ENCODE measurements around the gene OR2A42. TPM values are rescaled to one million over a fixed set of nuclear protein-coding genes. Genes with fewer than 3 reads are reported as not detected.
"Not testable (repeated sequence)": the region's sequence is repeated elsewhere in the genome, so short reads cannot be mapped to it uniquely, and the experiment has no call there.

Gene OR2A42
- total and polyA plus RNA-seq, 4 donors = 0.03 to 1.3 (median 0.50) TPM; not detected in 1

- H3K9me3 ChIP-seq (ENCODE audit: control insufficient read depth, low read length); intact Hi-C loops (cut with DNase I); H3K27ac ChIP-seq (ENCODE audit: low read depth in 1 of 2, low read length in 2 of 2); H3K4me1 ChIP-seq (ENCODE audit: control insufficient read depth in 1 of 2, insufficient read depth in 2 of 2, low read length in 2 of 2); H3K27me3 ChIP-seq (ENCODE audit: control insufficient read depth in 1 of 2, insufficient read depth in 2 of 2, low read length in 1 of 2); H3K4me3 ChIP-seq (ENCODE audit: low read length in 2 of 2); DNase-seq; ATAC-seq (ENCODE audit: low FRiP score); H3K36me3 ChIP-seq (ENCODE audit: control insufficient read depth in 1 of 2, insufficient read depth in 2 of 2, low read length in 1 of 2): not testable (repeated sequence)
- WGBS, 2 donors = 88 to 93% methylated on average over 1 of the region's 1 CpG
Measured at GRCh38 chr7:144233039-144233438, 6.4 kb downstream of the OR2A42 start.

- H3K4me1 ChIP-seq (ENCODE audit: control insufficient read depth in 1 of 2, insufficient read depth in 2 of 2, low read length in 2 of 2); H3K9me3 ChIP-seq (ENCODE audit: control insufficient read depth, low read length); intact Hi-C loops (cut with DNase I); H3K4me3 ChIP-seq (ENCODE audit: low read length in 2 of 2); H3K27ac ChIP-seq (ENCODE audit: low read depth in 1 of 2, low read length in 2 of 2); DNase-seq; H3K27me3 ChIP-seq (ENCODE audit: control insufficient read depth in 1 of 2, insufficient read depth in 2 of 2, low read length in 1 of 2); H3K36me3 ChIP-seq (ENCODE audit: control insufficient read depth in 1 of 2, insufficient read depth in 2 of 2, low read length in 1 of 2); ATAC-seq (ENCODE audit: low FRiP score): not testable (repeated sequence)
- no CpG with 5 or more reads among the region's 2 CpGs for WGBS, 2 donors
Measured at GRCh38 chr7:144231027-144231426, 8.4 kb downstream of the OR2A42 start.

- ATAC-seq (ENCODE audit: low FRiP score) (peak; percentile 65), DNase-seq (peak in 1 of 2 donors; percentile 65)
- H3K36me3 ChIP-seq (ENCODE audit: control insufficient read depth in 1 of 2, insufficient read depth in 2 of 2, low read length in 1 of 2); H3K27me3 ChIP-seq (ENCODE audit: control insufficient read depth in 1 of 2, insufficient read depth in 2 of 2, low read length in 1 of 2); intact Hi-C loops (cut with DNase I); H3K4me3 ChIP-seq (ENCODE audit: low read length in 2 of 2); H3K4me1 ChIP-seq (ENCODE audit: control insufficient read depth in 1 of 2, insufficient read depth in 2 of 2, low read length in 2 of 2); H3K9me3 ChIP-seq (ENCODE audit: control insufficient read depth, low read length); H3K27ac ChIP-seq (ENCODE audit: low read depth in 1 of 2, low read length in 2 of 2): not testable (repeated sequence)
- 94 to 95% methylated on average over 1 of the region's 3 CpGs for WGBS, 2 donors
Measured at GRCh38 chr7:144228810-144229209, 10.6 kb downstream of the OR2A42 start.

GRCh38 chr7:144226866-144227265 is 12.5 kb downstream of the OR2A42 start:
- H3K9me3 ChIP-seq (ENCODE audit: control insufficient read depth, low read length); intact Hi-C loops (cut with DNase I); H3K4me1 ChIP-seq (ENCODE audit: control insufficient read depth in 1 of 2, insufficient read depth in 2 of 2, low read length in 2 of 2); H3K27ac ChIP-seq (ENCODE audit: low read depth in 1 of 2, low read length in 2 of 2); DNase-seq; H3K36me3 ChIP-seq (ENCODE audit: control insufficient read depth in 1 of 2, insufficient read depth in 2 of 2, low read length in 1 of 2); H3K27me3 ChIP-seq (ENCODE audit: control insufficient read depth in 1 of 2, insufficient read depth in 2 of 2, low read length in 1 of 2); H3K4me3 ChIP-seq (ENCODE audit: low read length in 2 of 2): not testable (repeated sequence)
- ATAC-seq (ENCODE audit: low FRiP score) = peak; percentile 70
- WGBS, 2 donors = 76 to 77% methylated on average over 3 of the region's 4 CpGs

- H3K27ac ChIP-seq (ENCODE audit: low read depth in 1 of 2, low read length in 2 of 2); intact Hi-C loops (cut with DNase I); DNase-seq; H3K36me3 ChIP-seq (ENCODE audit: control insufficient read depth in 1 of 2, insufficient read depth in 2 of 2, low read length in 1 of 2); ATAC-seq (ENCODE audit: low FRiP score); H3K4me3 ChIP-seq (ENCODE audit: low read length in 2 of 2); H3K4me1 ChIP-seq (ENCODE audit: control insufficient read depth in 1 of 2, insufficient read depth in 2 of 2, low read length in 2 of 2); H3K9me3 ChIP-seq (ENCODE audit: control insufficient read depth, low read length); H3K27me3 ChIP-seq (ENCODE audit: control insufficient read depth in 1 of 2, insufficient read depth in 2 of 2, low read length in 1 of 2): not testable (repeated sequence)
Measured at GRCh38 chr7:144223675-144224074, 15.7 kb downstream of the OR2A42 start.

- intact Hi-C loops (cut with DNase I) = not testable (repeated sequence)
Measured at GRCh38 chr7:144220531-144220930, 18.9 kb downstream of the OR2A42 start.

GRCh38 chr7:144219149-144219548 is 20.3 kb downstream of the OR2A42 start:
- no CpG with 5 or more reads among the region's 4 CpGs for WGBS, 2 donors
- DNase-seq; H3K4me3 ChIP-seq (ENCODE audit: low read length in 2 of 2); H3K36me3 ChIP-seq (ENCODE audit: control insufficient read depth in 1 of 2, insufficient read depth in 2 of 2, low read length in 1 of 2); H3K4me1 ChIP-seq (ENCODE audit: control insufficient read depth in 1 of 2, insufficient read depth in 2 of 2, low read length in 2 of 2); H3K27ac ChIP-seq (ENCODE audit: low read depth in 1 of 2, low read length in 2 of 2); H3K9me3 ChIP-seq (ENCODE audit: control insufficient read depth, low read length); H3K27me3 ChIP-seq (ENCODE audit: control insufficient read depth in 1 of 2, insufficient read depth in 2 of 2, low read length in 1 of 2); intact Hi-C loops (cut with DNase I): not testable (repeated sequence)
- peak; percentile 28 for ATAC-seq (ENCODE audit: low FRiP score)

More at GRCh38 chr7:144220531-144220930, 18.9 kb downstream of the OR2A42 start:
- not testable (repeated sequence) for H3K36me3 ChIP-seq (ENCODE audit: control insufficient read depth in 1 of 2, insufficient read depth in 2 of 2, low read length in 1 of 2); DNase-seq; H3K27me3 ChIP-seq (ENCODE audit: control insufficient read depth in 1 of 2, insufficient read depth in 2 of 2, low read length in 1 of 2); H3K4me1 ChIP-seq (ENCODE audit: control insufficient read depth in 1 of 2, insufficient read depth in 2 of 2, low read length in 2 of 2); ATAC-seq (ENCODE audit: low FRiP score); H3K27ac ChIP-seq (ENCODE audit: low read depth in 1 of 2, low read length in 2 of 2); H3K4me3 ChIP-seq (ENCODE audit: low read length in 2 of 2); H3K9me3 ChIP-seq (ENCODE audit: control insufficient read depth, low read length)

GRCh38 chr7:144218581-144218980 is 20.8 kb downstream of the OR2A42 start:
- H3K4me3 ChIP-seq (ENCODE audit: low read length in 2 of 2); H3K9me3 ChIP-seq (ENCODE audit: control insufficient read depth, low read length); H3K4me1 ChIP-seq (ENCODE audit: control insufficient read depth in 1 of 2, insufficient read depth in 2 of 2, low read length in 2 of 2); intact Hi-C loops (cut with DNase I); H3K36me3 ChIP-seq (ENCODE audit: control insufficient read depth in 1 of 2, insufficient read depth in 2 of 2, low read length in 1 of 2); H3K27ac ChIP-seq (ENCODE audit: low read depth in 1 of 2, low read length in 2 of 2); ATAC-seq (ENCODE audit: low FRiP score); H3K27me3 ChIP-seq (ENCODE audit: control insufficient read depth in 1 of 2, insufficient read depth in 2 of 2, low read length in 1 of 2): not testable (repeated sequence)
- WGBS, 2 donors = 96 to 97% methylated on average over 1 of the region's 1 CpG
- DNase-seq = peak in 1 of 2 donors; percentile 6

GRCh38 chr7:144217200-144217599 is 22.2 kb downstream of the OR2A42 start:
- H3K4me1 ChIP-seq (ENCODE audit: control insufficient read depth in 1 of 2, insufficient read depth in 2 of 2, low read length in 2 of 2); H3K4me3 ChIP-seq (ENCODE audit: low read length in 2 of 2); H3K27ac ChIP-seq (ENCODE audit: low read depth in 1 of 2, low read length in 2 of 2); H3K36me3 ChIP-seq (ENCODE audit: control insufficient read depth in 1 of 2, insufficient read depth in 2 of 2, low read length in 1 of 2); H3K9me3 ChIP-seq (ENCODE audit: control insufficient read depth, low read length); intact Hi-C loops (cut with DNase I); DNase-seq; H3K27me3 ChIP-seq (ENCODE audit: control insufficient read depth in 1 of 2, insufficient read depth in 2 of 2, low read length in 1 of 2): not testable (repeated sequence)
- peak; percentile 31 for ATAC-seq (ENCODE audit: low FRiP score)
